H1 (cell line): ENCODE measurements around the gene FOLR3. TPM values are rescaled to one million over a fixed set of nuclear protein-coding genes. Genes with fewer than 3 reads are reported as not detected.

Experiments
- CEBPB ChIP-seq: IDR thresholded peaks from 2 replicates; pipeline ENCODE4 v1.6.1; 2012; ENCODE audit warnings: low read depth, low read length
- CHD2 ChIP-seq: IDR thresholded peaks from 2 replicates; pipeline ENCODE4 v1.6.1; 2012; ENCODE audit warnings: low read length, improper control_type of control experiment
- POLR2AphosphoS5 ChIP-seq: IDR thresholded peaks from 2 replicates; pipeline ENCODE4 v1.6.1; 2011; ENCODE audit warnings: low read depth, low read length
- SIRT6 ChIP-seq: IDR thresholded peaks from one replicate; pipeline ENCODE4 v1.7.1; 2012; ENCODE audit warnings: low read length, inconsistent platforms
- TEAD4 ChIP-seq: IDR thresholded peaks from 2 replicates; pipeline ENCODE4 v1.6.1; 2012; ENCODE audit warnings: low read depth, low read length, inconsistent platforms, mixed read lengths
- polyA plus RNA-seq, 7 experiments: library from polyadenylated mRNA; depleted of rRNA in 3 of 7; stranded (reverse) in 5 of 7; unstranded in 2 of 7; fragments of >200 nt in 5 of 7; fragments of 200-250 nt in 2 of 7; gene quantifications; 1 replicate in 5 of 7; 2 replicates in 1 of 7; 4 replicates in 1 of 7; pipeline versions ENCODE4 v1.2.1 to v1.2.3, GENCODE V29; 2011 to 2013; ENCODE audit warnings: missing spikeins in 2 of 7, mixed read lengths in 2 of 7
- total RNA-seq: library from RNA; stranded (reverse); fragmentation: NEBNext Ultra II Directional; extraction: Animal tissue kit (Norgen Biotek cat#: 25700); gene quantifications from 2 replicates; pipeline ENCODE4 v1.2.1, GENCODE V29; 2021

FOLR3 gene
- total and polyA plus RNA-seq, 2 of the 8 experiments (the other 6 are each of a cell fraction or from before 2014, with no cell fraction given): not detected

- no peak for TF ChIP-seq CEBPB
- no peak for TF ChIP-seq TEAD4
- no peak for TF ChIP-seq POLR2AphosphoS5
- no peak for TF ChIP-seq SIRT6
- TF ChIP-seq CHD2: no peak
Measured at GRCh38 chr11:72173291-72173690, 37.8 kb downstream of the FOLR3 start (continued).
